Testis (tissue), 3 donors: ENCODE data around the gene MAD2L2. TPM values are rescaled to one million over a fixed set of nuclear protein-coding genes. Genes with fewer than 3 reads are reported as not detected.

ENCODE experiments used
- DNase-seq: peaks from one replicate; pipeline ENCODE4 v3.0.0-alpha.2; 2019
- H3K27ac ChIP-seq, 2 donors: fragments of 200-600 bp; sonication (generic); one replicate each; pipeline ENCODE4 v1.5.1; 2019
- H3K27me3 ChIP-seq: fragments of 200-600 bp; sonication (generic); one replicate; pipeline ENCODE4 v1.5.1; 2019
- H3K36me3 ChIP-seq: fragments of 200-600 bp; sonication (generic); one replicate; pipeline ENCODE4 v1.5.1; 2017; ENCODE audit warnings: low read depth; ENCODE audit errors: missing control alignments
- H3K4me1 ChIP-seq: fragments of 200-600 bp; sonication (generic); one replicate; pipeline ENCODE4 v1.5.1; 2019
- H3K4me3 ChIP-seq, 2 donors: fragments of 200-600 bp; sonication (generic); one replicate each; pipeline ENCODE4 v1.5.1; 2017 to 2019
- H3K9me3 ChIP-seq: fragments of 200-600 bp; sonication (generic); one replicate; pipeline ENCODE4 v1.5.1; 2017
- POLR2A ChIP-seq: fragments of 450-650 bp; IDR thresholded peaks from one replicate; pipeline ENCODE4 v1.6.1; 2017; ENCODE audit warnings: antibody characterized with exemption, mild to moderate bottlenecking, moderate library complexity
- WGBS, 2 donors: methylation state at CpG; one replicate each; pipeline ENCODE4 v1.1.5; 2018; 5-methylcytosine and 5-hydroxymethylcytosine counted together
- intact Hi-C: fragments of 100-400 bp; cut with DNase I; formaldehyde crosslinking; loops from one replicate; pipeline ENCODE4 v1.15.1; 2023; ENCODE audit warnings: low total_unique reads
- polyA plus RNA-seq: library from polyadenylated mRNA; stranded (reverse); fragments of 350-450 nt; fragmentation: Illumina TruSeq; extraction: RNeasy Lipid Tissue Mini Kit (QIAGEN cat#74804); gene quantifications from one replicate; pipeline ENCODE4 v1.2.3, GENCODE V29; 2014; ENCODE audit warnings: low read depth, low replicate concordance; ENCODE audit not compliant: insufficient read depth
- total RNA-seq, 2 donors: library from RNA; depleted of rRNA; stranded (reverse); fragments of >200 nt; gene quantifications; one replicate each; pipeline ENCODE4 v1.2.3, GENCODE V29; 2016
- TF ChIP-seq, protein P1 (sequence below), 3 experiments: fragments of 450-650 bp in 2 of 3; fragments of 200-600 bp in 1 of 3; sonication (generic) in 1 of 3; IDR thresholded peaks; one replicate each; pipeline ENCODE4 v1.5.1; 2016 to 2019; ENCODE audit warnings: antibody characterized with exemption in 3 of 3, mild to moderate bottlenecking in 2 of 3, moderate library complexity in 1 of 3

MAD2L2 gene
- total and polyA plus RNA-seq, 3 donors from 2014 or later = 77.0 to 116 (median 115) TPM

DNA sequence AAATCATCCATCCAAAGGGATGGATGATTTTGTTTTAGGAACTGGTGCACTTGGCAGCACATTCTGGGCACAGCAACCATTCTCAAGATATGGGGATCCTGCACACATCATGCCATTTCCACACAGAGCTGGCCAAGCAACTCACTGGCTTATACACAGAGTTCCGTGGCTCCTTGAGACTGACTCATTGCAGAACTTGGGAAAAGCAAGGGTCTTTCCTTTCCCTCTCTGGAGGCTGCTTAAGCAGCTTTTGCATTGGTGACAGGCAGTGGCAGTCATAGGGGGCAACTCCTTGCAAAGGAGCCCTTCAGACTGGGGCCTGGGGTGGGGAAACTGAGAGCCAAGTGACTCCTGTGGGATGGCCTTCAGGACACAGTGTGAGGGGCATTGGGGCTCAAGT is 1.9 kb upstream of the MAD2L2 start:
- no peak for DNase-seq
- Histone ChIP-seq H3K27ac (no peak overlapping the region), H3K36me3 (no peaks in the 10 kb centered on the region), H3K9me3 (no peaks in the 10 kb centered on the region), H3K27me3 (no peaks in the 10 kb centered on the region), H3K4me1 (peaks cover 13% of the 10 kb centered on the region), H3K4me3 (no peak overlapping the region)
- intact Hi-C loops = no loop called here
- TF ChIP-seq, protein P1, sequence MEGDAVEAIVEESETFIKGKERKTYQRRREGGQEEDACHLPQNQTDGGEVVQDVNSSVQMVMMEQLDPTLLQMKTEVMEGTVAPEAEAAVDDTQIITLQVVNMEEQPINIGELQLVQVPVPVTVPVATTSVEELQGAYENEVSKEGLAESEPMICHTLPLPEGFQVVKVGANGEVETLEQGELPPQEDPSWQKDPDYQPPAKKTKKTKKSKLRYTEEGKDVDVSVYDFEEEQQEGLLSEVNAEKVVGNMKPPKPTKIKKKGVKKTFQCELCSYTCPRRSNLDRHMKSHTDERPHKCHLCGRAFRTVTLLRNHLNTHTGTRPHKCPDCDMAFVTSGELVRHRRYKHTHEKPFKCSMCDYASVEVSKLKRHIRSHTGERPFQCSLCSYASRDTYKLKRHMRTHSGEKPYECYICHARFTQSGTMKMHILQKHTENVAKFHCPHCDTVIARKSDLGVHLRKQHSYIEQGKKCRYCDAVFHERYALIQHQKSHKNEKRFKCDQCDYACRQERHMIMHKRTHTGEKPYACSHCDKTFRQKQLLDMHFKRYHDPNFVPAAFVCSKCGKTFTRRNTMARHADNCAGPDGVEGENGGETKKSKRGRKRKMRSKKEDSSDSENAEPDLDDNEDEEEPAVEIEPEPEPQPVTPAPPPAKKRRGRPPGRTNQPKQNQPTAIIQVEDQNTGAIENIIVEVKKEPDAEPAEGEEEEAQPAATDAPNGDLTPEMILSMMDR (IDR thresholded peaks at IDR 0.05) = no peak
- TF ChIP-seq POLR2A = no peak
- WGBS, 2 donors = 40 to 75% methylated on average over 1 of the region's 1 CpG

DNA sequence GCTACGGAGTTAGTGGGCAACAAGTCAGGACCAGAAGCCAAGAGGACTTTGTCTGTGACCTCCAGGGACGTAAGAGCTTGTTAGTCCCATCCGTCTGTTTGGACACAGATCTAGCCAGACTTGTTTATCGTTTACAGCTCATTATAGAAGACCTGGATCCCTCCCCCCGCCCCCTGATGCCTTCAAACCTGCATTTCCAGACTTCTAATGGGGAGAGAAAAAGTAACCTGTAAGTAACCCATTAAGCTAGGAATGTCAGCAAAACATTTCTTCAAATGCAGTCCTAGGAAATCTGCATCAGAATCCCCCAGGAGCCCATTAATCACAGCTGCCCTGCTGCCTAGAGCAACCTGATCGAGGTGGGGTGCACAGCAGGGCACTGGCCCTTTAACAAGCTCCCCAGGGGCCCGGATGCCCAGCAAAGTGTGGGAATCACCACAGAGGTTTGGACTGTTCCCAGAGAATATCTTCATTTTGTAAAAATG is 1.4 kb upstream of the MAD2L2 start:
- Histone ChIP-seq H3K27ac (peak overlapping the region; percentile 87), H3K9me3 (no peaks in the 10 kb centered on the region), H3K4me3 (no peak overlapping the region), H3K36me3 (no peaks in the 10 kb centered on the region), H3K4me1 (peaks cover 13% of the 10 kb centered on the region), H3K27me3 (no peaks in the 10 kb centered on the region)
- no peak for TF ChIP-seq POLR2A
- TF ChIP-seq, protein P1 (IDR thresholded peaks at IDR 0.05) = no peak
- no peak for DNase-seq
- WGBS, 2 donors = 28 to 31% methylated on average over 7 of the region's 7 CpGs
- intact Hi-C loops = no loop called here

DNA sequence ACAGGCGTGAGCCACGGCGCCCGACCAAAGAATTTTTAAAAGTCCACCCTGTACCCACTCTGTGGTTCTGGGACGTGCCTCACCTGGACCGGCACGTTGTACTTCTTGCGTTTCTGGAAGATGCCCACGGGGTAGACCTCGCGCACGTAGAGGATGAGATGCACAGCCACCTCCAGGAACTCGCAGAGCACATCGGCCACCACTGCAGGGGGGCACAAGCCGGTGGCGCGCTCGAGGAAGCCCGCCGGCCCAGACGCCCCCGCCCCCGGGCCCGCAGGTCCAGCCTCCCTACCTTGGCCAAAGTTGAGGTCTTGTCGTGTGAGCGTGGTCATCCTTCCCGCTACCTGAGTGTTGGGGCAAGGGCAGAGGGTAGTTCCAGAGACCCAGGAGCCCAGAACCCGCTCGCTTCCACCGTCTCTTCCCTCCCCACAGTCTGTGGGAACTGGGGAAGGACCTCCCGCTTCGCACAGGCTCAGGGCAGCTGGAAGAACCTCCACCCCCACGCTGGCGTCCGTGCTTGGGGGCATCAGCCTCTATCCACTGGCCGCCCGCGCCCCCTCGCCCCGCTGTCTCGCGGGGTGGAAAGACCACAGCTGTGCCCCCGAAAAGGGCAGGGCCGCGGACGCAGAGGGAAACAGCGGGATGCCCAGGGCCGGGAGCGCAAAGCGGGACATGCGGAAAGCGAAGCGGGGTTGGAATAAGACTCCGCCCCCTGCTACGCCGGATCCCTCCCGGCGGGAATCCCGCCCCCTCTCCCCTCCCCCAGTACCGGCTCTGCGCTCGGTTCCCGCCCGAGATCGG is 478 bp downstream of the MAD2L2 start:
- Histone ChIP-seq H3K4me1 (peaks cover 13% of the 10 kb centered on the region), H3K27ac (peak overlapping the region; percentile 87), H3K4me3 (peak overlapping the region; percentile 78 to 85), H3K36me3 (no peaks in the 10 kb centered on the region), H3K27me3 (no peaks in the 10 kb centered on the region), H3K9me3 (no peaks in the 10 kb centered on the region)
- no peak for DNase-seq
- TF ChIP-seq, protein P1 (IDR thresholded peaks at IDR 0.05) = no peak
- no peak for TF ChIP-seq POLR2A
- WGBS, 2 donors = 7 to 9% methylated on average over 29 to 57 of the region's 65 CpGs
- intact Hi-C loops = no loop called here

DNA sequence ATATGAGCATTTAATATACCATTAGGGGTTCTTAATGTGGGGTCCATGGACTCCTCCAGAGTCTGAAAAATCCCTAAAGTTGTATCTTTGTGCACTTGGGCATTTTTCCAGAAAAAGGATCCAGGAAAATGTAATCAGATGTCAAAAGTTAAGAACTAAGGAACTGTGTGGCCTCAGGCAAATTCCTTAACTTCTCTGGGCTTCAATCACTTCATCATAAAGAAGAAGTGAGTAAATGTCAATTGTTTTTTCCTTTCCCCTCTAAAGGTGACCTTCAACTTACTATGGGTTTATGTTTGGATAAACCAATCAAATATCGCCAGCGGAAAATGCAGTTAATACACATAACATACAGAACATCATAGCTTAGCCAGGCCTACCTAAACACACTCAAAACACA is 2.5 kb downstream of the MAD2L2 start:
- no peaks in the 10 kb centered on the region for H3K27me3 ChIP-seq
- no peak for DNase-seq
- no peaks in the 10 kb centered on the region for H3K9me3 ChIP-seq
- 96 to 100% methylated on average over 2 of the region's 2 CpGs for WGBS, 2 donors
- TF ChIP-seq POLR2A = no peak
- TF ChIP-seq, protein P1 (IDR thresholded peaks at IDR 0.05) = no peak
- no peak overlapping the region for H3K4me3 ChIP-seq
- intact Hi-C loops = no loop called here
- H3K27ac ChIP-seq = no peak overlapping the region
- peaks cover 13% of the 10 kb centered on the region for H3K4me1 ChIP-seq
- no peaks in the 10 kb centered on the region for H3K36me3 ChIP-seq
